Cardiac fibroblast (primary cell): ENCODE measurements around the gene PGM3.
"Not testable (repeated sequence)": the region's sequence is repeated elsewhere in the genome, so short reads cannot be mapped to it uniquely, and the experiment has no call there.

Experiments
- DNase-seq, 2 donors: peaks; one replicate each; pipeline versions ENCODE4 v3.0.0 to v3.0.0-alpha.2; 2010; ENCODE audit warnings: low read depth in 2 of 2
- H3K4me3 ChIP-seq, 2 donors: replicated peaks in 1 of 2; 1 replicate in 1 of 2; 2 replicates in 1 of 2; pipeline ENCODE4 v1.5.1; 2011; ENCODE audit warnings: low read depth in 2 of 2, low read length in 2 of 2, mild to moderate bottlenecking in 2 of 2, moderate library complexity in 1 of 2
- TF ChIP-seq, protein P1 (sequence below): IDR thresholded peaks from one replicate; pipeline ENCODE4 v1.5.1; 2011; ENCODE audit warnings: low read depth, mild to moderate bottlenecking, low read length, inconsistent platforms

The PGM3 gene

DNA sequence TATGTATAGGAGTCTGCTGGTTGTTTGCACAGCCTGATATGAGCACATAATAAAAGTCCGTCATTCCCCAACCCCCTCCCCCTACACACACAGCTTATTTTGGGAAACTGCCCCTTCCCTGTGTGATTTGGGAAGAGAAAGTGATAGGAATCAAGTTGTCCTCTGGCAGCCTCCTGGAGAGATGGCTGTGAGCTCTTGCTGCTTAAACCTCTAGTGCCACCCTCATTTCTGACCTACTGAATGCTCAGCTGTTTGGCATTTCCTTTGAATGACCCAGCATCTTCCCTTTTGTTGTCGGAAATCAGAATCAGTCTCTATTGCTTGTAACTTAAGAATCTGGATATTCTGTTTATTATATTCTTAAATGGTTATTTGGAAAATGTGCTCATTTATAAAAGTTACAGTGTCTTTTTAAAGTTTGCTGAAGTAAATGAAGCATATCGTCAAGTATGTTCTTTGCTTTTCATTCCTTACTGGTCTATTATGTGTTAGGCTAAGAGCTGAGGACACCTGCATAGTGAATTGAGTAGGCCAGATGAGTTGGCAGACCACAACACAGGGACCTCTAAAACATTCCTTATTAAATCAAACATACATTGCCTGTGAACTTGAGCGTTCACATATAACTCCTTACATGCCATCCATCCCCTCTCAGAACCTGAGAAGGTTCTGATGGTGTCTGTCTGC is 5.6 kb upstream of the PGM3 start:
- TF ChIP-seq, protein P1, sequence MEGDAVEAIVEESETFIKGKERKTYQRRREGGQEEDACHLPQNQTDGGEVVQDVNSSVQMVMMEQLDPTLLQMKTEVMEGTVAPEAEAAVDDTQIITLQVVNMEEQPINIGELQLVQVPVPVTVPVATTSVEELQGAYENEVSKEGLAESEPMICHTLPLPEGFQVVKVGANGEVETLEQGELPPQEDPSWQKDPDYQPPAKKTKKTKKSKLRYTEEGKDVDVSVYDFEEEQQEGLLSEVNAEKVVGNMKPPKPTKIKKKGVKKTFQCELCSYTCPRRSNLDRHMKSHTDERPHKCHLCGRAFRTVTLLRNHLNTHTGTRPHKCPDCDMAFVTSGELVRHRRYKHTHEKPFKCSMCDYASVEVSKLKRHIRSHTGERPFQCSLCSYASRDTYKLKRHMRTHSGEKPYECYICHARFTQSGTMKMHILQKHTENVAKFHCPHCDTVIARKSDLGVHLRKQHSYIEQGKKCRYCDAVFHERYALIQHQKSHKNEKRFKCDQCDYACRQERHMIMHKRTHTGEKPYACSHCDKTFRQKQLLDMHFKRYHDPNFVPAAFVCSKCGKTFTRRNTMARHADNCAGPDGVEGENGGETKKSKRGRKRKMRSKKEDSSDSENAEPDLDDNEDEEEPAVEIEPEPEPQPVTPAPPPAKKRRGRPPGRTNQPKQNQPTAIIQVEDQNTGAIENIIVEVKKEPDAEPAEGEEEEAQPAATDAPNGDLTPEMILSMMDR: no peak
- peak in 1 of 2 donors; percentile 76 for DNase-seq
- H3K4me3 ChIP-seq: no peak overlapping the region

DNA sequence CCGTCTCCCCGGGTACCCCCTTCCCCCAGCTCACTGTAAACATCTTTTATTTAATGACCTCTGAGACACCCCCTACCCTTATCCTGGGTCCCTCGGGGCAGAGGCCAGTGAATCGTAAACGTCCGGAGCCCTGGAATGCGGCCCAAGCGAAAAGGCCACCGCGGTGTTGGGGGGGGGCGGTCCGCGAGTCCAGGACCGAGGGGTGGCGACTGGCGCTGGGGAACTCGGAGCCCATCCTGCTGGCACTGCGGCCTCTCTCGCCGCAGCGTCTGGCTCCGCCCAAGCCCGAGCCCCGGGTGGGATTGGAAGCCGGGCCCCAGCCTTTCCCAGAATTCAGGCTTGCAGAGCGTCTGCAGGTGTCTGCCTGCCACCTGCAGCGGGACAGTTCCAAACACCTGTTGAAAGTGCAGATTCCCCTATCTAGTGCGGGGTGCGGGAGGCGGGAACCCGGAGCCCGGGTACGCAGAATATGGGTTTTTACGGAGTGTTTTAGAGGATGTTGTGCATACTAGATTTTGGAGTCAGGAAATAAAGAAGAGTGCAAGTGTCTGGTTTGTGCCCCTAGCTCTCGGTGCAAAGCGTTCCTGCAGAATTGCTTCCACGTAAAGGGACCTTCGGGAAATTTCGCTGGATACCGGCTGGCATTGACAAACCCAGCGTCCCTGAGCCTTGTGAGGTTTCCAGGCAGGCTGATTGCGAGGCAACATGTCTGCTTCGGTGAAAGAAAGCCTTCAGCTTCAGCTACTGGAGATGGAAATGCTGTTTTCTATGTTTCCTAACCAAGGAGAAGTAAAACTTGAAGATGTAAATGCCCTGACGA is 892 bp upstream of the PGM3 start:
- TF ChIP-seq, protein P1: no peak
- peak; percentile 10 to 37 for DNase-seq

DNA sequence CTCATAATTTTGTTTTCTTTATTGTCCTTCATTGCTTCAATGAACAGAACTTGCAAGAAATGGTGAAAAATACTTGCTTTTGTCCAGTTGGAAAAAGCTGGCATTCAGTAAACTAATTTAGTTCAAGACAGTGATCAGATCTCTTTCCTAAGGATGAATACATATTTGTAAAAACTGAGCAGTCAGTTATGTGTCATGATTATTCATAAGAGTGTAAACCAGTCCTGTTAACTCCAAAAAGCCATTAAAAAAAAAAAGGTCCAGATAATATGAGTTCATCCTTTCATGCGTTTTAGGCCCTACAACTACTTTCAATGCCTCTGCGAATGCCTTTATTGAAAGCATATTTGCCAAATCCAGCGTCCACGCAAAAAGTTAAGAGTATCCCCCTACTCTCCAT is 609 bp downstream of the PGM3 start:
- H3K4me3 ChIP-seq: peak overlapping the region; percentile 85 to 93
- peak in 1 of 2 donors; percentile 54 for DNase-seq
- TF ChIP-seq, protein P1: no peak

More for the DNA sequence above, 892 bp upstream of the PGM3 start:
- peak overlapping the region; percentile 85 to 93 for H3K4me3 ChIP-seq

DNA sequence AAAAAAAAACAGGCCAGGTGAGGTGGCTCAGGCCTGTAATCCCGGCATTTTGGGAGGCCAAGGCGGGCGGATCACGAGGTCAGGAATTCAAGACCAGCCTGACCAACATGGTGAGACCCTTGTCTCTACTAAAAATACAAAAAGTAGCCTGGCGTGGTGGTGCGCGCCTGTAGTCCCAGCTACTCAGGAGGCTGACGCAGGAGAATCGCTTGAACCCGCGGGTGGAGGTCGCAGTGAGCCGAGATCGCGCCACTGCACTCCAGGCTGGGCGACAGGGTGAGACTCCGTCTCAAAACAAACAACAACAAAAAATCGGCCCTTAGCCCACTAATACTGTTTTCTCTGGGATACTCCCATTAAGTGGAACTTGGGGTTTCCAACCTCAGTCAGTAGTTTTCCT is 1.1 kb downstream of the PGM3 start:
- DNase-seq: not testable (repeated sequence)

DNA sequence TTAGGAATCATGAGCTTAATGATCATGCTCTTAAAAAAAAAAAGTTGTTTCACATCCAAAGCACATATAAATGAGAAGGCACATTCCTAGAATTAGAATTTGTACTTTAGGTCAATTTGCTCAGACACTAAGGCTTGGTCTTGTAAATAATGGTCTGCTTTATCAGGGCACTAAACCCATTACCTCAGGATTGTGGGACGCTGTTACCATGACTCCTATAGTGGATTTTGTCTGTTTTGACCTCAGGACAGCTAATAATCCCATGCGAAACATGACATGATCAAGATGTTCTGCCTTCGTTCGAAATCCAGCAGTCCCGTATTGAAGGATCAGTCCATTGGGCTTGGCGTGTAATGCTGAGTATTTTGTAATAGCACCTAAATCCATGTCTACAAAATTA is 2.4 kb downstream of the PGM3 start:
- no peak for DNase-seq
- no peak overlapping the region for H3K4me3 ChIP-seq
- TF ChIP-seq, protein P1: no peak

More for the DNA sequence above, 1.1 kb downstream of the PGM3 start:
- H3K4me3 ChIP-seq: peak overlapping the region; percentile 85 to 93

DNA sequence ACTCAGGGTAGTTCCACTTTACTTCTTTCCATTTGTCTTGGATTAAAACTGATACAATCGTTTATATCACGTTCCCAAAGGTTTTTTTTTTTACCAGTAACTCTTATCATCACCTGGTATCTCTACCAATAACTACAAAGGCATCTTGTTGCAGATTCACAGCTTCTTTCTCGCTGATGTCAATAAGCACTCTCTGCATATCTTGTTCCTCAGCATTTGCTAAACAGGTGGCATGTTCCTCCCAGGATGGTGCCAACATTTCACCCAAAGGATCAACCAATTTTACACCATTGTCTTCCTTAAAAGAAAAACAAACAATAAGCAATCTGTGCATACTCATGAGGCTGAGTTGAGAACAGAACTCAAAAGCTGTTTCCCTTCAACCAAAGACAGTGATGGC is 4.6 kb downstream of the PGM3 start:
- DNase-seq: no peak
- no peak overlapping the region for H3K4me3 ChIP-seq
- TF ChIP-seq, protein P1: no peak

DNA sequence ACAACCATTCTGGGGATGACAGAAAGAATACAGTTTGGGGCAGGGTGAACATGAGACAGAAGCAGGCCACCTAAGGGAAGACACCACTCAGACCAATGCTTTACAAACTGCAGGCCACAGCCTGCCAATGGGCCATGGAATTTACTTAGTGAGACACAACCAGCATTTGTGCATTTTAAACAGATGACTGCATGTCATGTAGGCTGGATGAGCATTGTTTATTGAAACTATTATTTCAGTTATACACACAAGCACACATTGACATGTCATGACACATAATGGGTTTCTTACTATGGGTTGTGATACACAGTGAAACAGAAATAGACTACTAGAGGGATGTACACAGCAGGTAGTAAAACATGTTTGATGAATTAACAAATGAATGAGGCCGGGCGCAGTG is 8.0 kb downstream of the PGM3 start:
- no peak overlapping the region for H3K4me3 ChIP-seq
- DNase-seq: no peak
- TF ChIP-seq, protein P1: no peak
